OCI-LY7 (cell line): ENCODE data around the gene IRX2.

Experiments
- EZH2phosphoT487 ChIP-seq: fragments of 200-600 bp; sonication (generic); IDR thresholded peaks from 2 replicates; pipeline ENCODE4 v1.6.1; 2018; ENCODE audit warnings: low read depth, borderline replicate concordance, mild to moderate bottlenecking, mixed run types, antibody characterized with exemption, low read length, moderate library complexity, mixed read lengths
- TF ChIP-seq, protein P1 (sequence below): fragments of 200-600 bp; sonication (generic); conservative IDR thresholded peaks from 2 replicates; pipeline ENCODE4 v1.5.1; 2014; ENCODE audit warnings: mild to moderate bottlenecking, antibody characterized with exemption, low read length, moderate library complexity, mixed read lengths

DNA sequence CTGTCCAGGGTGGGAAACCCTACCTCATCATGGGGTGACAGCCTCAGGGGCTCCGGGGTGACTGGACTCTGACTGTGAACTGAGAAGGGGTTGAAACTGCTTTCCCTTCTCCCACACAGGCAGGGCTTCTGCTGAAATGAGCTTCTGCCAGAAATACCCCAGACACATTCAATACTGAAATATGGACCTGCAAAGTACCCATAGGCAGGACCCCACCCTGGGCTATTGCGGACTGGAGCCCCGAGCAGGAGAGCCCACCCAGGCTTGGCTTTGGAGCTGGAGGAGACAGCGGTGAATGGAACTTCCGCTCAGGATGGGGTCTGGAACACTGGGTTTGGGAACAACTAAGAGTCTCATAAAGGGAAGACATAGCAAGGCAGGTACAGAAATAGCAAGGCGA is 37.5 kb downstream of the IRX2 start:
- TF ChIP-seq, protein P1, sequence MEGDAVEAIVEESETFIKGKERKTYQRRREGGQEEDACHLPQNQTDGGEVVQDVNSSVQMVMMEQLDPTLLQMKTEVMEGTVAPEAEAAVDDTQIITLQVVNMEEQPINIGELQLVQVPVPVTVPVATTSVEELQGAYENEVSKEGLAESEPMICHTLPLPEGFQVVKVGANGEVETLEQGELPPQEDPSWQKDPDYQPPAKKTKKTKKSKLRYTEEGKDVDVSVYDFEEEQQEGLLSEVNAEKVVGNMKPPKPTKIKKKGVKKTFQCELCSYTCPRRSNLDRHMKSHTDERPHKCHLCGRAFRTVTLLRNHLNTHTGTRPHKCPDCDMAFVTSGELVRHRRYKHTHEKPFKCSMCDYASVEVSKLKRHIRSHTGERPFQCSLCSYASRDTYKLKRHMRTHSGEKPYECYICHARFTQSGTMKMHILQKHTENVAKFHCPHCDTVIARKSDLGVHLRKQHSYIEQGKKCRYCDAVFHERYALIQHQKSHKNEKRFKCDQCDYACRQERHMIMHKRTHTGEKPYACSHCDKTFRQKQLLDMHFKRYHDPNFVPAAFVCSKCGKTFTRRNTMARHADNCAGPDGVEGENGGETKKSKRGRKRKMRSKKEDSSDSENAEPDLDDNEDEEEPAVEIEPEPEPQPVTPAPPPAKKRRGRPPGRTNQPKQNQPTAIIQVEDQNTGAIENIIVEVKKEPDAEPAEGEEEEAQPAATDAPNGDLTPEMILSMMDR = no peak
- no peak for TF ChIP-seq EZH2phosphoT487
